Fibroblast of upper back skin (primary cell): ENCODE results near the gene PAPPA.

Experiments used
- DNase-seq: peaks from one replicate; pipeline ENCODE4 v3.0.0-alpha.2; 2013

Gene PAPPA

GRCh38 chr9:116319480-116319879, 165.9 kb downstream of the PAPPA start:
- no peak for DNase-seq

DNA sequence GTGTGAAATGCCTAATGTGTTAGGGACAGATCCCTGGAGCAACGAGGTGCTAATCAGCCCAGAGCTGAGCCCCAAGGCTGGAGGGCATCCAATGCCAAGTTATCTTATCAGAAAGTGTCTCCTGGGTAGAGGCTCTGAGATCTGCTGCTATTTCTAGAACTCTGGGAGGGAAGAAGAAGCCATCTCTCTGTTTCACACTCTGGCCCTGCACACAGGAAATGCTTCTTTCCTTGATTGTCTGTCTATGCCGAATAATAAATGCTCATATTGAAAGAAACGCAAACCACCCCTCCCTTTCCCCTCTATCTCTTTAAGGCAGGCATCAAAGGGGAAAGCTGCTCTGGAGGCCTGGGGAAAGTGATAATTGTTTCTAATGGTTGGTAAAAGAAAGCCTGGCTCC, 166.7 kb downstream of the PAPPA start:
- DNase-seq: no peak

DNA sequence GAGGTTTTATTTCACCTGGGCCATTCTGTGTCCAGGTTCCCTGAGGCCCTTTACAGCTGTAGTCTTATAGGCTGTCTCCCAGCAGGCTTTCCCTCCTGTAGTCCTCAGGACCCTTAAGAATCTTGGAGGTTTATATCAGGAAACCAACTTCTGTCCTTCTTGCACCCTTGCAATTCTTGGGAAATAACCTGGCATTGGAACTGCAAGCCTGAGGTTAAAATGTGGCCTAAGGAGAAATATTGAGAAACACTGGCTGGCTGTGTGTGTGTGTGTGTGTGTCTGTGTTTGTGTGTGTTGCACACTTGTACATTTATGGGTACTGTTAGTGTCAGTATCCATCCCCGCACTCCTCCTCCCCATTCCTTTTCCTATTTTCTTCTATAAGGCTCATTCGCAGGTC, 168.9 kb downstream of the PAPPA start:
- DNase-seq: peak; percentile 34

- DNase-seq: peak; percentile 19
Observed at GRCh38 chr9:116323012-116323411, 169.4 kb downstream of the PAPPA start.

- no peak for DNase-seq
Observed at GRCh38 chr9:116323571-116323970, 170.0 kb downstream of the PAPPA start.

DNA sequence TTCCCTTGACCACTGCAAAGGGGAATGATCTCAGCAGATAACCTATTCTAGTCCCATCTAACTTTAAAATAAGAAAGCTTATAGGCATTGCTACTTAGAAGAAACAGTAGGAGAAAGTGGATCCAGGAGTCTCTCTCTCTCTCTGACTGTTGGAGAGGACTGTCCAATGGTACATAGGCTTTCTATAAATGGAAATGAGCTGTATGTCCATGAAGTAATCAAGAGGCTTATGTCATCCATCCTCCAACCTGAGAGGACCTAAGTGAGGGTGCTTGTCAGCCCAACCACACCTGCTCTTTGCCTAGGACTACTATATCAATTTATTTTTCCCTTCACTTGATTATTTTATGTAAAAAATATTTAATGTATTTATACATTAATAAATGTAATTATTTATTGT, 172.3 kb downstream of the PAPPA start:
- no peak for DNase-seq

DNA sequence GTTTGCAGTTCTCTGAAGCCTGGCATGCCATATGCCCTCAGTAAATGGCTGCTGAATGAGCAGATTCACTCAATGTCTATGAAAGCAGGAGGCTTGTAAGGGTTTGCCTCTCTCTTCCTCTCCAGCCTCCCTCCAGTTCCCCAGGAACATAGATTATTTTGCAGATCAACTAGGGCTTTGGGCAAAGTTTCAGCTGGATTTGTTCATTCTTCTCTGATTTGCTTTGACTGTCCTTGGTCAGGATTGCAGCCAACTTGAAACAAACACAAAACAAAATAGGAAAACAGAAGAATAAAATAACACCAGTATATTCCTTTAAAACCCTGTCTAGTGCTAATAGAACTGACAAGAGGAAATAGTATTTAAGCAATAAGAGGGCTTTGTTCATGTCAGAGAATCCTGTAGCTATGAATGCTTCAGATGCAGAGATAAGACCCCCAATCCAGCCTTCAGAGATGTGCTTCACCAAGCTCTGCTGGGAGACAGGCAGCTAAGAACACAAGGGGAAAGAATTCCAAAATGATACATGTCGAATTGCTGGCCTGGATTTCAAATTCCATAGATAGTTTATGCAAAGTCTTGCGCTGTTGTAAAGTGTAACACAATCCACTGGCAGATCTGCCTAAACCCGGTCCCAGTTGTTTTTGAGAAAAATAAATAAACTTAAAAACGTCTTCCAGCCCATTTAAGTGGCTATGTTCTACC, 174.3 kb downstream of the PAPPA start:
- DNase-seq: peak; percentile 77

- DNase-seq: no peak
Observed at GRCh38 chr9:116329470-116329869, 175.9 kb downstream of the PAPPA start.

GRCh38 chr9:116331241-116331640, 177.7 kb downstream of the PAPPA start:
- DNase-seq: no peak

GRCh38 chr9:116332090-116332489, 178.5 kb downstream of the PAPPA start:
- DNase-seq: no peak

DNA sequence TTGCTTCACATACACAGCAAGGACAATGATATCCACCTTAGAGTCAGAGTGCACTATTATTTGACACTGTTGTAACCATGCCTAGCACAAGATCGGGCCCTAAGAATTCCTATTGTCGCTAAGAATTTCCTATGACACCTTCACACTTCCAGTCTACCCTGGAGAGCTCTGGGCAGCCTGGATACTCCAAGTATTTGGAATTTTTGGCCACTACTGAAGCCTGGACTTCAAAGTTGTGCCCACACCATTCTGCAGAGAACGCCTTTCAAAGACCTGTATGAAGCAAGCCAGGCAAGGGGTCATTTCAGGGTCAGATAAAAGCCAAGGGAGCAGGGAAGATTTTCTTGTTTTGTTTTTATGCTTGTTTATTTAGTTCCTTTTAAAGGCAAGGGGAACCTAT, 179.7 kb downstream of the PAPPA start:
- no peak for DNase-seq

GRCh38 chr9:116334546-116335150, 181.1 kb downstream of the PAPPA start:
- DNase-seq: no peak

DNA sequence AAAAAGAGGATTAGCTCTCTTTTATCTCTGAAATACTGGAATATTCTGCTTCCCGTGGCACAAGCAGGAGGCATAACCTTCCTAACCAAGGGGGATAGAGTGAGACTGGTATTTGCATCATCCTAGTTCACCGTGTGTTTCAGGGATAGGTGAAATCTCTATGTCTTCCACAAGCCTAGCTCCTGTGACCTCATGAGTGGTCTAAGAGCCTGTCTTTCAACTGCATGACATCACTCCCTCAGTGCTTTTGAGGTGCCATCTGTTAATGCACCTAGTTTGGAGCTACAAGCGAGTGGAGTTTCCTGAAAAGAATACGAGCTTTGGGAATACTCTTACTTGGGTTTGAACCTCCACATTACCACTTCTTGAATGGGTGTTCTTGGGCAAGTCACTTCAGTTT, 181.8 kb downstream of the PAPPA start:
- DNase-seq: no peak

DNA sequence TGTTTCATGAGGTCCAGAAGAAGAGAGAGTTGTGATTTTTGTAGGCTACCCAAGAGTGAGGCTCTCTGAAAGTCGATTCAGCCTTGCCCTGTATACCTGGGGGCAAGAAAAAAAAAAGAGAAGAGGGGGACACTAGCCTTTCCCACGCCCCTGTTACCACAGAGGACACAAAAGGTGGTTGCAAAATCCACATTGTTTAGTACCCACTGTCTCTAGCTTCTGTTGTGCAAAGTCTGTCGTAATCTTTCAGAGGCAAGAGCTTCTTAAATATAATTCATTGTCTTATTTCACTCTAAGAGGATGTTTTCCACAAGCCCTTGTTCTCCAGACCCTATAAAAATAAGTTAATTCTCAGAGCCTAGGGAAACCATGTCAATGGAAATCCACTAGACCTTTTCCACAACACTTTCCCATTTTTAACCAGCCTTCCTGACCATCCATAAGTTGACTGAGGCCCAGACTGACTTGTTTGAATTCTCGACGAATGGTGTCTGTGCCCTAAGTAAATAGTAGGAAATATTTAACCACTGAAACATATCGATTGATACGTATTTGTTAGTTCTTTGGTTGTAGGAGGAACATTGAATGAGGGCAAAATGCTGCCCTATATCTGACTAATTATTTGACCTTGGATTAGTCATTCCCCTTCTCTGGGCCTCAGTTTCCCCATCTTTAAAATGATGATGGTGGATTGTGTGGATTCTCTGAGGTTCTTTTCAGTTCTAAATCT, 182.7 kb downstream of the PAPPA start:
- no peak for DNase-seq

DNA sequence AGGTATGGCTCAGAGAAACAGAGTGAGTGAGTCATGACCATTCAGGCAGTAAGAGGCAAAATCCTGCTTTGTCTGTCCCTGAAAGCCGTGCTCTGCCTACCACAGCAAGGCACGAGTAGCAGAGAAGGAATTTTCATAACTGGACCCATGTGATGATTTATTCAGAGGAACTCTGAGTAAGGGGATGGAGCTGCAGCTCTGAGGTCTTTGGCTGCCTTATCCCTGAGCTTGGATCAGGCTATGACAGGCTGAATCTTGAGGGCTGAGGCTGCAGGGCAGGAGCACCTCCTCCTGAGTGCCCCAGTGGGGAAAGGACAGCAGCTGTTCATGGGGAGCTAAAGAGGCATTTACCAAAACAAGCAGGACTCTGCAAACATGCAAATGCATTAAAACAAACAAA, 183.4 kb downstream of the PAPPA start:
- peak; percentile 86 for DNase-seq

- DNase-seq: no peak
Observed at GRCh38 chr9:116340270-116340669, 186.7 kb downstream of the PAPPA start.

DNA sequence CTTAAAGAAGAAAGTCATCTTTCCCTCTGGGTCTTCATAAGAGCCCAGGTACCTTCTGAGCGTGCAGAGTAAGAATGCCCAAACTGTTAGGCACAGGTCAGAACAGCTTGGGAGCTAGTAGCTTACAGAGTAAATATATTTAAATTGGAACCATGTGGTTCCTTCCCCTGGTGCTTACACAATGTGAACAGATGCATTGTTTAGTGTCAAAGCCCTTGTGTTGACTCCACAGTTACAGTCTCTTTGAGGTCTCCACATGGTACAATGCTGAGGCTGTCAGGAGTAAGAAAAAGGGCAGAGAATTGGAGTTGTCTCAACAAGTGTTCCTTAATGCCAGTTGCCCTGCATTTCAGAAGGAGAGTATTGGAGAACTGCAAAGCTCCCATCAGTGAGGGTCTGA, 188.5 kb downstream of the PAPPA start:
- DNase-seq: no peak

DNA sequence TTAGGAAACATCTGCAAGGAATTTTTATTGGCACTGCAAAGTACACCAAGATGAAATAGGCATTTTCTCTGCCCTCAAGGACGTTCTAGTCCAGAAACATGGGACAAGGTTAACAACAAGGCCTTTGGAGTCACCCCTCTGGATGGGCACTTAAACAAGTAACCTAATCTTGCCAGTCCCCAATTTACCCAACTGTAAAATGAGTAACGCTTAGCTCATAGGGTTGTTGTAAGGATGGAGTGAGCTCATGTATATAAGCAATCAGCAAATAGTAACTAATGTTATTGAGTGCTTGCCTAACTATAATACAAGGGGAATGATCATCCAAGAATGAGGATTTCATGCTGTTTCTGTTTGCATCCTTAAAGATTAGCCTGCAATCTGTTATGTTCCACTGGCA, 189.3 kb downstream of the PAPPA start:
- no peak for DNase-seq

- no peak for DNase-seq
Observed at GRCh38 chr9:116344416-116344815, 190.8 kb downstream of the PAPPA start.

DNA sequence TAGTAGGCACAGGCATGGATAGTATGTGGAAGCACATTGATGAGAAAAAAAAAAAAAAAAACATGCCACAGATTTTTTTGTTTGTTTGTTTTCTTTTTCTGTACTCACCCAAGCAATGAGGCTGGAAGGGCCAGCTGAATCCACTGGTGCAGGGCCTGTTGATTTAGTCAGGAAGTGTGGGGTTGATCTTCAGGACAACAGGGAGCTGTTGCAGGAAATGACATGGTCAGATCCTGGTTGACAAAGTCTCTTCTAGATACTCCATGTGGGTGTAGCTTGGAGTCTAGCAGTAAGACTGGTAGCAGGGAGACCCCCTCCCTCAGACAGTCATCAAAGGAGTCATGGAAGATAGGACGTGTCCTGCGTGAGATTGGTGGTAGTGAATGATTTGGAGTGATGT, 191.8 kb downstream of the PAPPA start:
- DNase-seq: no peak

- no peak for DNase-seq
Observed at GRCh38 chr9:116345817-116346216, 192.2 kb downstream of the PAPPA start.

- no peak for DNase-seq
Observed at GRCh38 chr9:116349684-116350083, 196.1 kb downstream of the PAPPA start.

GRCh38 chr9:116350213-116350612, 196.6 kb downstream of the PAPPA start:
- DNase-seq: no peak

- no peak for DNase-seq
Observed at GRCh38 chr9:116352958-116353357, 199.4 kb downstream of the PAPPA start.
